Measurements from ENCODE around the gene TGM1.
A peak's percentile ranks its signal among the peaks of the same experiment; 100 is the strongest.
"Not testable (repeated sequence)": the region's sequence is repeated elsewhere in the genome, so short reads cannot be mapped to it uniquely, and the experiment has no call there.

TGM1 gene

GRCh38 chr14:24252289-24253124 is 10.5 kb downstream of the TGM1 start:
- DNase-seq = no peak

GRCh38 chr14:24251880-24252288 is 11.1 kb downstream of the TGM1 start:
- DNase-seq = no peak

- DNase-seq = no peak
Observed at GRCh38 chr14:24250354-24250753, 12.6 kb downstream of the TGM1 start.

GRCh38 chr14:24249230-24250021 is 13.6 kb downstream of the TGM1 start:
- DNase-seq = no peak

- no peak for DNase-seq
Observed at GRCh38 chr14:24247422-24247821, 15.6 kb downstream of the TGM1 start.

GRCh38 chr14:24246765-24247212 is 16.2 kb downstream of the TGM1 start:
- no peak for DNase-seq

- not testable (repeated sequence) for DNase-seq
Observed at GRCh38 chr14:24245350-24245749, 17.6 kb downstream of the TGM1 start.

- DNase-seq = no peak
Observed at GRCh38 chr14:24243336-24243836, 19.6 kb downstream of the TGM1 start.

GRCh38 chr14:24241829-24242443 is 21.0 kb downstream of the TGM1 start:
- peak; percentile 87 for DNase-seq

GRCh38 chr14:24240110-24240918 is 22.7 kb downstream of the TGM1 start:
- DNase-seq = no peak

- no peak for DNase-seq
Observed at GRCh38 chr14:24238527-24239037, 24.4 kb downstream of the TGM1 start.

GRCh38 chr14:24238123-24238522 is 24.9 kb downstream of the TGM1 start:
- DNase-seq = no peak

- DNase-seq = no peak
Observed at GRCh38 chr14:24237463-24237955, 25.5 kb downstream of the TGM1 start.

GRCh38 chr14:24236689-24237462 is 26.1 kb downstream of the TGM1 start:
- no peak for DNase-seq

GRCh38 chr14:24235804-24236688 is 26.9 kb downstream of the TGM1 start:
- no peak for DNase-seq

GRCh38 chr14:24234095-24235005 is 28.6 kb downstream of the TGM1 start:
- DNase-seq = no peak

GRCh38 chr14:24233538-24233866 is 29.5 kb downstream of the TGM1 start:
- no peak for DNase-seq

- DNase-seq = no peak
Observed at GRCh38 chr14:24232645-24233537, 30.1 kb downstream of the TGM1 start, which contains the start of gene GMPR2. Gene GMPR2 (plus strand): TSS chr14:24232929. CDS start chr14:24233254, 325 bp downstream.

Data from NCI-H1436 treated with DMSO at 0.1 percent for 48 hours (cell line).